ENCODE results near the gene KIAA1549.

KIAA1549 gene

DNA sequence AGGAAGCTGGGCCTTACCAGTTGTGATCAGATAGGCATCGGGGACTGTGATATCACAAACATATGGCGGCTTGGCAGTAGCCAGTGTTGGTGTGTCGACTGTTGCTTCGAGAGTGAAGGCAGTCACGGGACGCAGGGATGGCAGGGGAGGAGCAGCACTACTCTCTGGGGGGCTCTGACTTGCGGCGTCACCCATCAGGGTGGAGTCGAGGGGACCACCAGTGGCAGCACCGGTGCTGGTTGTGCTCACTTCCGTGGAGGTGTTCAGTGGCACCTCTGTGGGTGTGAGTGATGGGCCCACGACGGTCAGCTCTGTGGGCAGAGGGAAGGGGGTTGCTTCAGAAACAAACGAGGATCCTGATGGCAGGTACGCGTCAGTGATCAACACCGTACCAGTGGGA, 64.5 kb downstream of the KIAA1549 start:
- Histone ChIP-seq H3K4me1 (ENCODE audit: control insufficient read depth, insufficient read depth, low read length) (no peaks in the 10 kb centered on the region), H3K27ac (ENCODE audit: extremely low read depth, low read depth, low read length) (no peak overlapping the region), H3K4me3 (ENCODE audit: low read depth, low read length) (no peak overlapping the region), H3K9me3 (ENCODE audit: control insufficient read depth, insufficient read depth, low read depth, low read length) (no peaks in the 10 kb centered on the region), H3K36me3 (ENCODE audit: control insufficient read depth in 2 of 2, insufficient read depth in 1 of 2, low read length in 2 of 2) (peaks cover 0 to 23% of the 10 kb centered on the region in 2 experiments; a peak in 1 of 3 replicates)
- ChIA-PET CTCF (no interaction called here), POLR2A (no interaction called here)
- TF ChIP-seq MEIS1 (CRISPR knock-in tag; IDR thresholded peaks at IDR 0.05; ENCODE audit: borderline replicate concordance) (no peak), ZNF768 (tag by site-specific recombination; IDR thresholded peaks at IDR 0.05) (no peak), HOXC10 (CRISPR knock-in tag; IDR thresholded peaks at IDR 0.05) (no peak), ZNF544 (tag by site-specific recombination; IDR thresholded peaks at IDR 0.05) (no peak), MZF1 (tag by site-specific recombination; IDR thresholded peaks at IDR 0.05; ENCODE audit: borderline replicate concordance) (no peak)
- TF ChIP-seq, protein P1, sequence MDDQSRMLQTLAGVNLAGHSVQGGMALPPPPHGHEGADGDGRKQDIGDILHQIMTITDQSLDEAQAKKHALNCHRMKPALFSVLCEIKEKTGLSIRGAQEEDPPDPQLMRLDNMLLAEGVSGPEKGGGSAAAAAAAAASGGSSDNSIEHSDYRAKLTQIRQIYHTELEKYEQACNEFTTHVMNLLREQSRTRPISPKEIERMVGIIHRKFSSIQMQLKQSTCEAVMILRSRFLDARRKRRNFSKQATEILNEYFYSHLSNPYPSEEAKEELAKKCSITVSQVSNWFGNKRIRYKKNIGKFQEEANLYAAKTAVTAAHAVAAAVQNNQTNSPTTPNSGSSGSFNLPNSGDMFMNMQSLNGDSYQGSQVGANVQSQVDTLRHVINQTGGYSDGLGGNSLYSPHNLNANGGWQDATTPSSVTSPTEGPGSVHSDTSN (CRISPR knock-in tag; IDR thresholded peaks at IDR 0.05) = no peak

DNA sequence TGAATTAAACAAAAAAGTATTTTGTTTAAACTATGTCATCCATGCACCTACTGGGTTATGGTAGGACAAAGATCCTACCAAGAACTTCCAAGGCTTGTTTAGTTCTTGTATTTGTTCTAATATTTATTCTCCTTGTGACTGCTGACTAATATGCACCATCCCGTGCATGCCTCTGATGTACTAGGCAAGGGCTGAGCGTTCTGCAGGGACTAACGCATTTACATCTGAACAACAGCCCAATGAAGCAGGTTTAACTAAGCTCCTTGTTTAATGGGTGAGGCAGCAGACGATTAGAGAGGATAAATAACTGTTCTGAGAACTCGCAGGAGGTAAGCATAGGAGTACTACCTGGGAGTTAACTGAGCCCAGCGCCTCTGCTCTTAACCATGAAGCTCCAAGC, 64.9 kb downstream of the KIAA1549 start:
- Histone ChIP-seq H3K27ac (ENCODE audit: extremely low read depth, low read depth, low read length) (no peak overlapping the region), H3K36me3 (ENCODE audit: control insufficient read depth in 2 of 2, insufficient read depth in 1 of 2, low read length in 2 of 2) (peaks cover 0 to 24% of the 10 kb centered on the region in 2 experiments; a peak in 1 of 3 replicates), H3K4me3 (ENCODE audit: low read depth, low read length) (no peak overlapping the region), H3K9me3 (ENCODE audit: control insufficient read depth, insufficient read depth, low read depth, low read length) (no peaks in the 10 kb centered on the region), H3K4me1 (ENCODE audit: control insufficient read depth, insufficient read depth, low read length) (no peaks in the 10 kb centered on the region)
- ChIA-PET CTCF (no interaction called here), POLR2A (no interaction called here)
- no peak for TF ChIP-seq PRDM4 (tag by site-specific recombination; IDR thresholded peaks at IDR 0.05)
- no peak for TF ChIP-seq ZNF140 (tag by site-specific recombination; IDR thresholded peaks at IDR 0.05)
- TF ChIP-seq YY1 (tag by site-specific recombination; IDR thresholded peaks at IDR 0.05) = no peak
- no peak for TF ChIP-seq INSM2 (tag by site-specific recombination; IDR thresholded peaks at IDR 0.05)
- TF ChIP-seq, protein P2, sequence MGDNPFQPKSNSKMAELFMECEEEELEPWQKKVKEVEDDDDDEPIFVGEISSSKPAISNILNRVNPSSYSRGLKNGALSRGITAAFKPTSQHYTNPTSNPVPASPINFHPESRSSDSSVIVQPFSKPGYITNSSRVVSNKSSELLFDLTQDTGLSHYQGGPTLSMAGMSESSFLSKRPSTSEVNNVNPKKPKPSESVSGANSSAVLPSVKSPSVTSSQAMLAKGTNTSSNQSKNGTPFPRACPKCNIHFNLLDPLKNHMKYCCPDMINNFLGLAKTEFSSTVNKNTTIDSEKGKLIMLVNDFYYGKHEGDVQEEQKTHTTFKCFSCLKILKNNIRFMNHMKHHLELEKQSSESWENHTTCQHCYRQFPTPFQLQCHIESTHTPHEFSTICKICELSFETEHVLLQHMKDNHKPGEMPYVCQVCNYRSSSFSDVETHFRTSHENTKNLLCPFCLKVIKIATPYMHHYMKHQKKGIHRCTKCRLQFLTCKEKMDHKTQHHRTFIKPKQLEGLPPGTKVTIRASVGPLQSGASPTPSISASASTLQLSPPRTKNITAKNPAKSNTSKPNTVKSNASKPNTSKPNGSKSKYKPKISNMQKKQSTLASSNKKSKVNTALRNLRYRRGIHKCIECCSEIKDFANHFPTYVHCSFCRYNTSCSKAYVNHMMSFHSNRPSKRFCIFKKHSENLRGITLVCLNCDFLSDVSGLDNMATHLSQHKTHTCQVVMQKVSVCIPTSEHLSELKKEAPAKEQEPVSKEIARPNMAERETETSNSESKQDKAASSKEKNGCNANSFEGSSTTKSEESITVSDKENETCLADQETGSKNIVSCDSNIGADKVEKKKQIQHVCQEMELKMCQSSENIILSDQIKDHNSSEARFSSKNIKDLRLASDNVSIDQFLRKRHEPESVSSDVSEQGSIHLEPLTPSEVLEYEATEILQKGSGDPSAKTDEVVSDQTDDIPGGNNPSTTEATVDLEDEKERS (tag by site-specific recombination; IDR thresholded peaks at IDR 0.05) = no peak
- no peak for TF ChIP-seq BCL6B (tag by site-specific recombination; IDR thresholded peaks at IDR 0.05)
- TF ChIP-seq ZNF266 (tag by site-specific recombination; IDR thresholded peaks at IDR 0.05; ENCODE audit: low read depth) = no peak
- no peak for TF ChIP-seq ZNF571 (tag by site-specific recombination; IDR thresholded peaks at IDR 0.05)
- TF ChIP-seq ZNF639 (tag by site-specific recombination; IDR thresholded peaks at IDR 0.05) = no peak
- TF ChIP-seq ZNF704 (tag by site-specific recombination; IDR thresholded peaks at IDR 0.05) = no peak
- TF ChIP-seq, protein P3, sequence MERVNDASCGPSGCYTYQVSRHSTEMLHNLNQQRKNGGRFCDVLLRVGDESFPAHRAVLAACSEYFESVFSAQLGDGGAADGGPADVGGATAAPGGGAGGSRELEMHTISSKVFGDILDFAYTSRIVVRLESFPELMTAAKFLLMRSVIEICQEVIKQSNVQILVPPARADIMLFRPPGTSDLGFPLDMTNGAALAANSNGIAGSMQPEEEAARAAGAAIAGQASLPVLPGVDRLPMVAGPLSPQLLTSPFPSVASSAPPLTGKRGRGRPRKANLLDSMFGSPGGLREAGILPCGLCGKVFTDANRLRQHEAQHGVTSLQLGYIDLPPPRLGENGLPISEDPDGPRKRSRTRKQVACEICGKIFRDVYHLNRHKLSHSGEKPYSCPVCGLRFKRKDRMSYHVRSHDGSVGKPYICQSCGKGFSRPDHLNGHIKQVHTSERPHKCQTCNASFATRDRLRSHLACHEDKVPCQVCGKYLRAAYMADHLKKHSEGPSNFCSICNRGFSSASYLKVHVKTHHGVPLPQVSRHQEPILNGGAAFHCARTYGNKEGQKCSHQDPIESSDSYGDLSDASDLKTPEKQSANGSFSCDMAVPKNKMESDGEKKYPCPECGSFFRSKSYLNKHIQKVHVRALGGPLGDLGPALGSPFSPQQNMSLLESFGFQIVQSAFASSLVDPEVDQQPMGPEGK (tag by site-specific recombination; IDR thresholded peaks at IDR 0.05) = no peak
- TF ChIP-seq ZNF626 (tag by site-specific recombination; IDR thresholded peaks at IDR 0.05) = no peak
- TF ChIP-seq ZNF560 (tag by site-specific recombination; IDR thresholded peaks at IDR 0.05; ENCODE audit: borderline replicate concordance) = no peak
